ENCODE results near the gene TMPRSS3.

DNA sequence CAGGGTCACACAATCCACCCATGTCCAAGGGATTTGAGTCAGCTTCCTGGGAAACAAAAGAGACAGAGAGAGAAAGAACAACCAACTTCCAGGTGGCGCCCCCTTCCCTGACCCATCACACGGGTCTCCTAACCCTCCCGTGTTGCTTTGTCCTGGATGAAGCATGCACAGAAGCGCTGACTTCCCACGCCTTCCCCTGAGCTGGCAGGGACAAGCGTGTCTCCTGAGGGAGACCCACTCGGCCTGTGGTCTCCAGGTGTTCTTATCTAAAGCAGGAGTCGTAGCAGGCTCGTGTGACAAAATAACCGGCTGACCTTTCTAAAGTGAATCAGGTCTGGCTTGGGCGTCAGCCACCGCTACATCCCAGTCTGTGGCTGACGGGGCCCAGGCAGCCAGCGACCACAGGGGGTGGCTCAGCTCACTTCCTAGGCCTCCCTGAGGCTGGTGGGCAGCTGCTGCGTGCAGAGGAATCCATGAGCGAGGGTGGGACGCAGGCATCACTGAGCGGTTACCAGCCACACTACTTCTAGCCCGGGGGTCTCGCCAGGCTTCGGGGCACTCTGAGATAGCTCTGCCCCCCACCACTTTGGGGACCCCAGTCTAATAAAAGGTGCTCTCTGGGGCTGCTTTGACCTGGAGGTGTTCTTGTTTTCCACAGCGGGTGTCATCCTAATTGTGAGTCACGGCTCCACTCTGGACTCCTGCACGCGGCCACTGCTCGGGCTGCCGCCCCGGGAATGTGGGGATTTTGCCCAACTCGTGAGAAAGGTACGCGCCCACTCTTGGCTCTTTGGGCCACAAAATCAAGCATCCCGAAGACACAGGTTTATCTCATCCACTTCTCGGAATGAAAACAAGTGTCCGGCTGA lies 48.3 kb upstream of the TMPRSS3 start:
- TF ChIP-seq EZH2phosphoT487 (IDR thresholded peaks at IDR 0.05; ENCODE audit: borderline replicate concordance), result no peak
- TF ChIP-seq, protein P1, sequence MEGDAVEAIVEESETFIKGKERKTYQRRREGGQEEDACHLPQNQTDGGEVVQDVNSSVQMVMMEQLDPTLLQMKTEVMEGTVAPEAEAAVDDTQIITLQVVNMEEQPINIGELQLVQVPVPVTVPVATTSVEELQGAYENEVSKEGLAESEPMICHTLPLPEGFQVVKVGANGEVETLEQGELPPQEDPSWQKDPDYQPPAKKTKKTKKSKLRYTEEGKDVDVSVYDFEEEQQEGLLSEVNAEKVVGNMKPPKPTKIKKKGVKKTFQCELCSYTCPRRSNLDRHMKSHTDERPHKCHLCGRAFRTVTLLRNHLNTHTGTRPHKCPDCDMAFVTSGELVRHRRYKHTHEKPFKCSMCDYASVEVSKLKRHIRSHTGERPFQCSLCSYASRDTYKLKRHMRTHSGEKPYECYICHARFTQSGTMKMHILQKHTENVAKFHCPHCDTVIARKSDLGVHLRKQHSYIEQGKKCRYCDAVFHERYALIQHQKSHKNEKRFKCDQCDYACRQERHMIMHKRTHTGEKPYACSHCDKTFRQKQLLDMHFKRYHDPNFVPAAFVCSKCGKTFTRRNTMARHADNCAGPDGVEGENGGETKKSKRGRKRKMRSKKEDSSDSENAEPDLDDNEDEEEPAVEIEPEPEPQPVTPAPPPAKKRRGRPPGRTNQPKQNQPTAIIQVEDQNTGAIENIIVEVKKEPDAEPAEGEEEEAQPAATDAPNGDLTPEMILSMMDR (conservative IDR thresholded peaks at IDR 0.05; ENCODE audit: low read length), result no peak
